ENCODE results near the gene IQCB1. TPM values are rescaled to one million over a fixed set of nuclear protein-coding genes. Genes with fewer than 3 reads are reported as not detected.

IQCB1 gene
- total and polyA plus RNA-seq, 2 experiments from 2014 or later: 28.8 to 39.0 TPM

DNA sequence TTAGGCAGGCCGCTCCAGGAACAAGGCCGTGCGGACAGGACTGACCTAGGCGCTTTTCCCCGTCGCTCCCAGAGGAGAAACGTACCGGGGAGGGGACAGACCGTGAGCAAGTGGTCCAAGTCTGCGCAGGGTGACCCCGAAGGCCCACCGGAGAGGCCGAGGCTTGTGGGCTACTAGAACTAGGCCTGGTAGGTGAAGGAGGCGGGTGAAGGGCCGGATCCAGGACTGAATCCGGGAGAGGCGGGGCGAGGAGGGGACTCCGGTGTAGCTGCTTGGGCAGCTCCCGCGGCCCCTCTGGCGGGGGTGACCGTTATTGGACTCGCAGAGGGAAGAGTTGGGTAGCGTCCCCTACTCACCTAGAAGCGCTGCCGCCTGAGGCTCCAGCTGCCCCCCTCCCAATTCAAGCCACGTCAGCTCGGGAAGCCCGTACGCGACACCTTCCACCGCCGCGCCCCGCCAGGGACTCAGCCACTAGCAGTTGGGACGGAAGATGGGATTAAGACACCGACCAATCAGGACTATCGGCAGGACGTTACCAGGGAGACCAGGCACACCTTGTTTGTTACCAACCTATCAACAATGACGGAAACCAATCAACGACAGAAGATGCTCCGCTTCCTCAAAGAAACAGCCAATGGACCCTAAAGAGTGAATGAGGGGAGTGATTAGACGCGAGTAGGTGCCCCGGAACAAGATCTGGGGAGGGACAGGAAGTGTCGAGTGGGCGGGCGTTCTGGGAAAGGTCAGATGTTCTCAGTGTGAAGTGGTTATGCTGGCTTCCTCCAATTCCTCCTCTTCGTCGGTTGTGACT, 85.4 kb downstream of the IQCB1 start, which contains the start of gene GOLGB1 (continued):
- TF ChIP-seq, protein P1, sequence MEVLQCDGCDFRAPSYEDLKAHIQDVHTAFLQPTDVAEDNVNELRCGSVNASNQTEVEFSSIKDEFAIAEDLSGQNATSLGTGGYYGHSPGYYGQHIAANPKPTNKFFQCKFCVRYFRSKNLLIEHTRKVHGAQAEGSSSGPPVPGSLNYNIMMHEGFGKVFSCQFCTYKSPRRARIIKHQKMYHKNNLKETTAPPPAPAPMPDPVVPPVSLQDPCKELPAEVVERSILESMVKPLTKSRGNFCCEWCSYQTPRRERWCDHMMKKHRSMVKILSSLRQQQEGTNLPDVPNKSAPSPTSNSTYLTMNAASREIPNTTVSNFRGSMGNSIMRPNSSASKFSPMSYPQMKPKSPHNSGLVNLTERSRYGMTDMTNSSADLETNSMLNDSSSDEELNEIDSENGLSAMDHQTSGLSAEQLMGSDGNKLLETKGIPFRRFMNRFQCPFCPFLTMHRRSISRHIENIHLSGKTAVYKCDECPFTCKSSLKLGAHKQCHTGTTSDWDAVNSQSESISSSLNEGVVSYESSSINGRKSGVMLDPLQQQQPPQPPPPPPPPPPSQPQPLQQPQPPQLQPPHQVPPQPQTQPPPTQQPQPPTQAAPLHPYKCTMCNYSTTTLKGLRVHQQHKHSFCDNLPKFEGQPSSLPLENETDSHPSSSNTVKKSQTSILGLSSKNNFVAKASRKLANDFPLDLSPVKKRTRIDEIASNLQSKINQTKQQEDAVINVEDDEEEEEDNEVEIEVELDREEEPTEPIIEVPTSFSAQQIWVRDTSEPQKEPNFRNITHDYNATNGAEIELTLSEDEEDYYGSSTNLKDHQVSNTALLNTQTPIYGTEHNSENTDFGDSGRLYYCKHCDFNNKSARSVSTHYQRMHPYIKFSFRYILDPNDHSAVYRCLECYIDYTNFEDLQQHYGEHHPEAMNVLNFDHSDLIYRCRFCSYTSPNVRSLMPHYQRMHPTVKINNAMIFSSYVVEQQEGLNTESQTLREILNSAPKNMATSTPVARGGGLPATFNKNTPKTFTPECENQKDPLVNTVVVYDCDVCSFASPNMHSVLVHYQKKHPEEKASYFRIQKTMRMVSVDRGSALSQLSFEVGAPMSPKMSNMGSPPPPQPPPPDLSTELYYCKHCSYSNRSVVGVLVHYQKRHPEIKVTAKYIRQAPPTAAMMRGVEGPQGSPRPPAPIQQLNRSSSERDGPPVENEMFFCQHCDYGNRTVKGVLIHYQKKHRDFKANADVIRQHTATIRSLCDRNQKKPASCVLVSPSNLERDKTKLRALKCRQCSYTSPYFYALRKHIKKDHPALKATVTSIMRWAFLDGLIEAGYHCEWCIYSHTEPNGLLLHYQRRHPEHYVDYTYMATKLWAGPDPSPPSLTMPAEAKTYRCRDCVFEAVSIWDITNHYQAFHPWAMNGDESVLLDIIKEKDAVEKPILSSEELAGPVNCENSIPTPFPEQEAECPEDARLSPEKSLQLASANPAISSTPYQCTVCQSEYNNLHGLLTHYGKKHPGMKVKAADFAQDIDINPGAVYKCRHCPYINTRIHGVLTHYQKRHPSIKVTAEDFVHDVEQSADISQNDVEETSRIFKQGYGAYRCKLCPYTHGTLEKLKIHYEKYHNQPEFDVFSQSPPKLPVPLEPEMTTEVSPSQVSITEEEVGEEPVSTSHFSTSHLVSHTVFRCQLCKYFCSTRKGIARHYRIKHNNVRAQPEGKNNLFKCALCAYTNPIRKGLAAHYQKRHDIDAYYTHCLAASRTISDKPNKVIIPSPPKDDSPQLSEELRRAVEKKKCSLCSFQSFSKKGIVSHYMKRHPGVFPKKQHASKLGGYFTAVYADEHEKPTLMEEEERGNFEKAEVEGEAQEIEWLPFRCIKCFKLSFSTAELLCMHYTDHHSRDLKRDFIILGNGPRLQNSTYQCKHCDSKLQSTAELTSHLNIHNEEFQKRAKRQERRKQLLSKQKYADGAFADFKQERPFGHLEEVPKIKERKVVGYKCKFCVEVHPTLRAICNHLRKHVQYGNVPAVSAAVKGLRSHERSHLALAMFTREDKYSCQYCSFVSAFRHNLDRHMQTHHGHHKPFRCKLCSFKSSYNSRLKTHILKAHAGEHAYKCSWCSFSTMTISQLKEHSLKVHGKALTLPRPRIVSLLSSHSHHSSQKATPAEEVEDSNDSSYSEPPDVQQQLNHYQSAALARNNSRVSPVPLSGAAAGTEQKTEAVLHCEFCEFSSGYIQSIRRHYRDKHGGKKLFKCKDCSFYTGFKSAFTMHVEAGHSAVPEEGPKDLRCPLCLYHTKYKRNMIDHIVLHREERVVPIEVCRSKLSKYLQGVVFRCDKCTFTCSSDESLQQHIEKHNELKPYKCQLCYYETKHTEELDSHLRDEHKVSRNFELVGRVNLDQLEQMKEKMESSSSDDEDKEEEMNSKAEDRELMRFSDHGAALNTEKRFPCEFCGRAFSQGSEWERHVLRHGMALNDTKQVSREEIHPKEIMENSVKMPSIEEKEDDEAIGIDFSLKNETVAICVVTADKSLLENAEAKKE (CRISPR knock-in tag; IDR thresholded peaks at IDR 0.05): no peak
- TF ChIP-seq POLR2AphosphoS5 (IDR thresholded peaks at IDR 0.05; ENCODE audit: low read depth): peak; percentile 97
- TF ChIP-seq ZNF114 (CRISPR knock-in tag; IDR thresholded peaks at IDR 0.05): no peak
- no peak for TF ChIP-seq STAT1 (IDR thresholded peaks at IDR 0.05; ENCODE audit: unreplicated experiment)
- TF ChIP-seq EZH2phosphoT487 (IDR thresholded peaks at IDR 0.05; ENCODE audit: unreplicated experiment): no peak
- TF ChIP-seq, protein P2, sequence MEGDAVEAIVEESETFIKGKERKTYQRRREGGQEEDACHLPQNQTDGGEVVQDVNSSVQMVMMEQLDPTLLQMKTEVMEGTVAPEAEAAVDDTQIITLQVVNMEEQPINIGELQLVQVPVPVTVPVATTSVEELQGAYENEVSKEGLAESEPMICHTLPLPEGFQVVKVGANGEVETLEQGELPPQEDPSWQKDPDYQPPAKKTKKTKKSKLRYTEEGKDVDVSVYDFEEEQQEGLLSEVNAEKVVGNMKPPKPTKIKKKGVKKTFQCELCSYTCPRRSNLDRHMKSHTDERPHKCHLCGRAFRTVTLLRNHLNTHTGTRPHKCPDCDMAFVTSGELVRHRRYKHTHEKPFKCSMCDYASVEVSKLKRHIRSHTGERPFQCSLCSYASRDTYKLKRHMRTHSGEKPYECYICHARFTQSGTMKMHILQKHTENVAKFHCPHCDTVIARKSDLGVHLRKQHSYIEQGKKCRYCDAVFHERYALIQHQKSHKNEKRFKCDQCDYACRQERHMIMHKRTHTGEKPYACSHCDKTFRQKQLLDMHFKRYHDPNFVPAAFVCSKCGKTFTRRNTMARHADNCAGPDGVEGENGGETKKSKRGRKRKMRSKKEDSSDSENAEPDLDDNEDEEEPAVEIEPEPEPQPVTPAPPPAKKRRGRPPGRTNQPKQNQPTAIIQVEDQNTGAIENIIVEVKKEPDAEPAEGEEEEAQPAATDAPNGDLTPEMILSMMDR (conservative IDR thresholded peaks at IDR 0.05; ENCODE audit: low read depth in 2 of 2): no peak
- TF ChIP-seq CREB1 (CRISPR knock-in tag; IDR thresholded peaks at IDR 0.05; ENCODE audit: low read depth): peak; percentile 73
- peak; percentile 86 for TF ChIP-seq ETS1 (IDR thresholded peaks at IDR 0.05)
